ENCODE data around the gene MAN1A2.

Gene MAN1A2

DNA sequence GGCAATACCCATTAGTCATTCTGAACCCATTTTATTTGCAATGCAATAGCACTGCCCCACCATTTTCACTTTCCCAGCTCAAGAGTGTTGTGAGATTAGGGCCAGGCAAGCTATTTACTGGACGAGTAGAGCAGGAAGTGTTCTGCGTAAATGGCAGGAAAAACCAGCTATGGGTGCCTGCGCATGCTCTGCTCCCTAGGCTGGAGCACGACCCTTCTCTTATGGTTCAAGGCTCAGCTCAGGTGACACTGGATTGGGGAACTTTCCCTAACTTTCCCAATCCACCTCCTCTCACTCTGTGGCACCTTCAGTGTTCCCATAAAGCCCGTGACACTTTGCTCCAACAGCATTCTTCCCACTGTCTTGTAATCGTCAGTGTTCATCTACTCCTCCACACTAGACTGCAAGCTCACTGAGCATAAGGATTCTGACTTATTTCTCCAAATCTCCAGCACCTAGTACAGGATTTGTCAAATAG, 3.6 kb upstream of the MAN1A2 start:
- H3K4me1 ChIP-seq (ENCODE audit: control insufficient read depth, insufficient read depth, low read length) = no peaks in the 10 kb centered on the region
- ChIA-PET CTCF (no interaction called here), POLR2A (no interaction called here)
- no peak overlapping the region for H3K4me3 ChIP-seq (ENCODE audit: low read depth, low read length)
- no peak overlapping the region for H3K27ac ChIP-seq (ENCODE audit: extremely low read depth, low read depth, low read length)
- TF ChIP-seq PRDM1 (tag by site-specific recombination; IDR thresholded peaks at IDR 0.05) (0 out of 2 replicates have a peak, but pooled peaks have one; percentile 59), TRIM28 (IDR thresholded peaks at IDR 0.05; ENCODE audit: borderline replicate concordance, low read length) (0 out of 2 replicates have a peak, but pooled peaks have one; percentile 17), KLF8 (tag by site-specific recombination; IDR thresholded peaks at IDR 0.05) (no peak)
- H3K36me3 ChIP-seq (ENCODE audit: control insufficient read depth in 2 of 2, insufficient read depth in 1 of 2, low read length in 2 of 2) = no peaks in the 10 kb centered on the region
- no peaks in the 10 kb centered on the region for H3K9me3 ChIP-seq (ENCODE audit: control insufficient read depth, insufficient read depth, low read depth, low read length)

DNA sequence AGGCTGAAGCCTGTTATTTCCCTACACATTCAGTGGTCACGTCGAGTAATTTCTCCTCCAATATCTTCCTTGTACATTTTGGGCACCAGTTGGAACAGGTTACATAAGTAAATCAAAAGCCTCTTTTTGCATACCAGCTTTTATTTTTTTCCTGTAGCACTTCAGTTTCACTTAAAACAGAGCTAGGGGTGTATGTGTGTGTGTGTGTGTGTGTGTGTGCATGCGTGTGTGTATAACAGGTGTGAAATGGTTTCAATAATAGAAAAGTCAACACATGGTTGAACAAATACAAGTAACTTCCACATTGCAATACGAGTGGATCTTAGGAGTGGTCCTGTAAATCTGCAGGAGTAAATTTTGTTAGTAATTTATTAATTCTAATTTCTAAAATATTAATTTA, 3.0 kb upstream of the MAN1A2 start:
- H3K27ac ChIP-seq (ENCODE audit: extremely low read depth, low read depth, low read length) = no peak overlapping the region
- POLR2A ChIA-PET = no interaction called here
- no peak for TF ChIP-seq ZNF629 (tag by site-specific recombination; IDR thresholded peaks at IDR 0.05)
- peak; percentile 35; the same call in 1 of the 2 replicates for TF ChIP-seq SCRT2 (tag by site-specific recombination; IDR thresholded peaks at IDR 0.05)
- H3K9me3 ChIP-seq (ENCODE audit: control insufficient read depth, insufficient read depth, low read depth, low read length) = no peaks in the 10 kb centered on the region
- no peaks in the 10 kb centered on the region for H3K36me3 ChIP-seq (ENCODE audit: control insufficient read depth in 2 of 2, insufficient read depth in 1 of 2, low read length in 2 of 2)
- H3K4me1 ChIP-seq (ENCODE audit: control insufficient read depth, insufficient read depth, low read length) = no peaks in the 10 kb centered on the region
- CTCF ChIA-PET = no interaction called here
- no peak overlapping the region for H3K4me3 ChIP-seq (ENCODE audit: low read depth, low read length)

DNA sequence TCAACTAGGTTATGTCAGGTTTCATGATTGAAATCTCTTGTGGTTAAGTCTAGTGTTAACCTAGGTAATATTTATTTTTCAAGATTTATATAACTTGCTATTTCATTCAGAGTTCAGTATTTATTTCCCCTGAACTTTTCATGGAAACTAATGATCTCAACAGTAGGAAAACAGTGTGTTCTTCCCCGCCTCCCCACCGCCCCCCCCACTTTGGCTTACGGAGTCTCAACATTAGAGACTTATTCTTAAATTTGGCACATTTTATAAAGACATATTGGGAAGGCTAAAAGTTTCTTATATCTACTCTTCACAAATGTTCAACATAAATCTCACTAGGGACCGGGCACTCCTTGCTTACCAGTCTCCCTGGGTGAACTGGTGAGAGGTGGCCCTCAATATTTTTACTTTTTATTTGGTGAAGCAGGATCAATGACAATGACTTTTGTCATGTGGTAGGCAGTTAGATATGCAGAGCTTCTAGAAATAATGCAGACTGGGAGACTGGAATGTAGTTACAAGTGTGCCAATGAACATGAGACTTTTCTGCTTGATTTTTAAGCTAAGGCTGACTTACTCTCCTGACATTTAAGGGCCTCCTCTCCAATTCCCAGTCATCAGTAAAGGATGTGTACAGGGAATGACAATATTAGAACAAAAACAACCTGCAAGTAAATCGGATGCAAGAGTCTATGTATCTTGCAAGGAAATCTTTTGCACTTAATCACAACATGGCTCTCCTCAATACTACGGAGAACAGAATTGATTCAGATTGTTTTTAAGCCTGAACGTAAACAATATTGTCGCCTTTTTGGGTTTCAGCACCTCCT, 1.7 kb upstream of the MAN1A2 start:
- ChIA-PET POLR2A (no interaction called here), CTCF (interaction anchor here (0.6 to 0.7 kb wide), 2 partner anchors 23 to 77 kb away, joined by 3 read pairs; no protein-coding TSS in a partner anchor)
- no peak overlapping the region for H3K27ac ChIP-seq (ENCODE audit: extremely low read depth, low read depth, low read length)
- H3K36me3 ChIP-seq (ENCODE audit: control insufficient read depth in 2 of 2, insufficient read depth in 1 of 2, low read length in 2 of 2) = no peaks in the 10 kb centered on the region
- no peaks in the 10 kb centered on the region for H3K4me1 ChIP-seq (ENCODE audit: control insufficient read depth, insufficient read depth, low read length)
- TF ChIP-seq KLF9 (tag by site-specific recombination; IDR thresholded peaks at IDR 0.05; ENCODE audit: low read depth) = no peak
- TF ChIP-seq, protein P1, sequence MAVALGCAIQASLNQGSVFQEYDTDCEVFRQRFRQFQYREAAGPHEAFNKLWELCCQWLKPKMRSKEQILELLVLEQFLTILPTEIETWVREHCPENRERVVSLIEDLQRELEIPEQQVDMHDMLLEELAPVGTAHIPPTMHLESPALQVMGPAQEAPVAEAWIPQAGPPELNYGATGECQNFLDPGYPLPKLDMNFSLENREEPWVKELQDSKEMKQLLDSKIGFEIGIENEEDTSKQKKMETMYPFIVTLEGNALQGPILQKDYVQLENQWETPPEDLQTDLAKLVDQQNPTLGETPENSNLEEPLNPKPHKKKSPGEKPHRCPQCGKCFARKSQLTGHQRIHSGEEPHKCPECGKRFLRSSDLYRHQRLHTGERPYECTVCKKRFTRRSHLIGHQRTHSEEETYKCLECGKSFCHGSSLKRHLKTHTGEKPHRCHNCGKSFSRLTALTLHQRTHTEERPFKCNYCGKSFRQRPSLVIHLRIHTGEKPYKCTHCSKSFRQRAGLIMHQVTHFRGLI (tag by site-specific recombination; IDR thresholded peaks at IDR 0.05) = no peak
- TF ChIP-seq, protein P2, sequence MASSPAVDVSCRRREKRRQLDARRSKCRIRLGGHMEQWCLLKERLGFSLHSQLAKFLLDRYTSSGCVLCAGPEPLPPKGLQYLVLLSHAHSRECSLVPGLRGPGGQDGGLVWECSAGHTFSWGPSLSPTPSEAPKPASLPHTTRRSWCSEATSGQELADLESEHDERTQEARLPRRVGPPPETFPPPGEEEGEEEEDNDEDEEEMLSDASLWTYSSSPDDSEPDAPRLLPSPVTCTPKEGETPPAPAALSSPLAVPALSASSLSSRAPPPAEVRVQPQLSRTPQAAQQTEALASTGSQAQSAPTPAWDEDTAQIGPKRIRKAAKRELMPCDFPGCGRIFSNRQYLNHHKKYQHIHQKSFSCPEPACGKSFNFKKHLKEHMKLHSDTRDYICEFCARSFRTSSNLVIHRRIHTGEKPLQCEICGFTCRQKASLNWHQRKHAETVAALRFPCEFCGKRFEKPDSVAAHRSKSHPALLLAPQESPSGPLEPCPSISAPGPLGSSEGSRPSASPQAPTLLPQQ (tag by site-specific recombination; IDR thresholded peaks at IDR 0.05) = no peak
- no peak for TF ChIP-seq ZNF521 (tag by site-specific recombination; IDR thresholded peaks at IDR 0.05)
- no peak for TF ChIP-seq ZNF423 (tag by site-specific recombination; IDR thresholded peaks at IDR 0.05)
- H3K9me3 ChIP-seq (ENCODE audit: control insufficient read depth, insufficient read depth, low read depth, low read length) = no peaks in the 10 kb centered on the region
- H3K4me3 ChIP-seq (ENCODE audit: low read depth, low read length) = no peak overlapping the region

DNA sequence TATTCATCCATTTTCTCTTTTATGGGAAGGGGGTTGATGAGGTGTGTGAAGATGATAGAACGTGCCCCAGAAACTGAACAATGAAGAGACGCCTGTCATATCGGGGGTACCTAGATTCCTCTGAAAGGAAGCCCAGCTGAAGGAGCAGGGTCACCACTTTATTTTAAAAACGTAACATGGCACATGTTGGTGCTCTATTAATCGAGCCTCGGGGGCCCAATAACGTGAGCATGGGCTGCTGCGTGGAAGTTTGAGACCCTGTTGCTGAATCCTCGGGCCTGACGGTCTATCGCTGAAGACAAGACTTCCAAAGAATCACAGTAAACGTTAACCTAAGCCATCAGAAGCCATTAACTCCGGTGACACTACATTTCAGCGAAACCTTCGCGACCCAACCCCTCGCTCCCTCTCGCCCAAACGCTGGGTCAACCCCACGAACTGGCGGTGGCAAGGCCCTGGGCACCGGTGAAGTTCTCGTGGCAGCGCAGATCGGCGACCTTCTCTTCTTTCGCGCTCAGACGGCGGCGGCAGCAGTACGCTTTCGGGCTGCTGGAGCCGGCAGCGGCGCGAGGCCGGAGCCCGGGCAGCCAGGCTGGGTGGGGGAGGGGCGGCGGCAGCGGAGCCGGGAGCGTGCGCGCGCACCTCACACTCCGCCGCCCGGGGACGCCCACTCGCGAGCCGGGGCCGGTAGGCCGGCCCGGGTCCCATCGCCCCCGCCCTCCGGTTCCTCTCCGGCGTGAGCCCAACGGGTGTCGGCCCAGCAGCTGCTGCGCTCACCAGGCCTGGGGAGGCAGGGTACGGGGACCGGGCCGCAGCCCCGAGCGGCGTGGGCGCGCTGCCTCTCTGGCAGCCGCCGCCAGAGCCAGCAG, 838 bp upstream of the MAN1A2 start:
- ChIA-PET CTCF (interaction anchor here (0.7 to 0.8 kb wide), 2 partner anchors 24 to 203 kb away, joined by 3 to 4 read pairs; no protein-coding TSS in a partner anchor), POLR2A (interaction anchor here (0.8 to 1.8 kb wide), 4 partner anchors 8 to 76 kb away, joined by 3 to 9 read pairs (median 6); no protein-coding TSS in a partner anchor)
- 0 out of 2 replicates have a peak, but pooled peaks cover 3% of the 10 kb centered on the region for H3K4me1 ChIP-seq (ENCODE audit: control insufficient read depth, insufficient read depth, low read length)
- H3K36me3 ChIP-seq (ENCODE audit: control insufficient read depth in 2 of 2, insufficient read depth in 1 of 2, low read length in 2 of 2) = no peaks in the 10 kb centered on the region
- peak overlapping the region; percentile 88 for H3K4me3 ChIP-seq (ENCODE audit: low read depth, low read length)
- H3K27ac ChIP-seq (ENCODE audit: extremely low read depth, low read depth, low read length) = peak overlapping the region; percentile 94
- no peaks in the 10 kb centered on the region for H3K9me3 ChIP-seq (ENCODE audit: control insufficient read depth, insufficient read depth, low read depth, low read length)
- TF ChIP-seq ZNF768 (tag by site-specific recombination; IDR thresholded peaks at IDR 0.05) (no peak), ZNF140 (tag by site-specific recombination; IDR thresholded peaks at IDR 0.05) (no peak), ZNF16 (tag by site-specific recombination; IDR thresholded peaks at IDR 0.05; ENCODE audit: low read depth) (no peak)
- TF ChIP-seq, protein P3, sequence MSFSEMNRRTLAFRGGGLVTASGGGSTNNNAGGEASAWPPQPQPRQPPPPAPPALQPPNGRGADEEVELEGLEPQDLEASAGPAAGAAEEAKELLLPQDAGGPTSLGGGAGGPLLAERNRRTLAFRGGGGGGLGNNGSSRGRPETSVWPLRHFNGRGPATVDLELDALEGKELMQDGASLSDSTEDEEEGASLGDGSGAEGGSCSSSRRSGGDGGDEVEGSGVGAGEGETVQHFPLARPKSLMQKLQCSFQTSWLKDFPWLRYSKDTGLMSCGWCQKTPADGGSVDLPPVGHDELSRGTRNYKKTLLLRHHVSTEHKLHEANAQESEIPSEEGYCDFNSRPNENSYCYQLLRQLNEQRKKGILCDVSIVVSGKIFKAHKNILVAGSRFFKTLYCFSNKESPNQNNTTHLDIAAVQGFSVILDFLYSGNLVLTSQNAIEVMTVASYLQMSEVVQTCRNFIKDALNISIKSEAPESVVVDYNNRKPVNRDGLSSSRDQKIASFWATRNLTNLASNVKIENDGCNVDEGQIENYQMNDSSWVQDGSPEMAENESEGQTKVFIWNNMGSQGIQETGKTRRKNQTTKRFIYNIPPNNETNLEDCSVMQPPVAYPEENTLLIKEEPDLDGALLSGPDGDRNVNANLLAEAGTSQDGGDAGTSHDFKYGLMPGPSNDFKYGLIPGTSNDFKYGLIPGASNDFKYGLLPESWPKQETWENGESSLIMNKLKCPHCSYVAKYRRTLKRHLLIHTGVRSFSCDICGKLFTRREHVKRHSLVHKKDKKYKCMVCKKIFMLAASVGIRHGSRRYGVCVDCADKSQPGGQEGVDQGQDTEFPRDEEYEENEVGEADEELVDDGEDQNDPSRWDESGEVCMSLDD (tag by site-specific recombination; IDR thresholded peaks at IDR 0.05) = no peak
- TF ChIP-seq, protein P4, sequence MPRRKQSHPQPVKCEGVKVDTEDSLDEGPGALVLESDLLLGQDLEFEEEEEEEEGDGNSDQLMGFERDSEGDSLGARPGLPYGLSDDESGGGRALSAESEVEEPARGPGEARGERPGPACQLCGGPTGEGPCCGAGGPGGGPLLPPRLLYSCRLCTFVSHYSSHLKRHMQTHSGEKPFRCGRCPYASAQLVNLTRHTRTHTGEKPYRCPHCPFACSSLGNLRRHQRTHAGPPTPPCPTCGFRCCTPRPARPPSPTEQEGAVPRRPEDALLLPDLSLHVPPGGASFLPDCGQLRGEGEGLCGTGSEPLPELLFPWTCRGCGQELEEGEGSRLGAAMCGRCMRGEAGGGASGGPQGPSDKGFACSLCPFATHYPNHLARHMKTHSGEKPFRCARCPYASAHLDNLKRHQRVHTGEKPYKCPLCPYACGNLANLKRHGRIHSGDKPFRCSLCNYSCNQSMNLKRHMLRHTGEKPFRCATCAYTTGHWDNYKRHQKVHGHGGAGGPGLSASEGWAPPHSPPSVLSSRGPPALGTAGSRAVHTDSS (tag by site-specific recombination; IDR thresholded peaks at IDR 0.05) = no peak
